ENCODE data around the gene TMEM50A.
"Not testable (repeated sequence)": the region's sequence is repeated elsewhere in the genome, so short reads cannot be mapped to it uniquely, and the experiment has no call there.

The TMEM50A gene

GRCh38 chr1:25337483-25338187 lies 499 bp upstream of the TMEM50A start:
- not testable (repeated sequence) for DNase-seq

- DNase-seq = no peak
Measured at GRCh38 chr1:25338986-25339385, 852 bp downstream of the TMEM50A start.

- DNase-seq = no peak
Measured at GRCh38 chr1:25341746-25342145, 3.6 kb downstream of the TMEM50A start.

DNA sequence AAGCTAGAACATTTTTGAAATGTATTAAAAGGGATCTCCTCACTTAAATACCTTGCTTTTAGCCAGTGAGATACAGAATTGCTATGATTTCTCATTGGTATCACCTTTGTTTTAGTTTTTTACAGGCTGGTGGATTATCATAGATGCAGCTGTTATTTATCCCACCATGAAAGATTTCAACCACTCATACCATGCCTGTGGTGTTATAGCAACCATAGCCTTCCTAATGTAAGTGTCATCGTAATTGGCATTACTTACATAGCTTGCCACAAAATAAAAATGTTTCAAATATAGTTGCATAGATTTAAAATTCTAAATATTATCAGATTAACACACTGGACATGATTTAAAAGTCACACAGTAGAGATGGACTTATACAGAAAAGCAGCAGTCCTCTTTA lies 4.7 kb downstream of the TMEM50A start:
- no peak for DNase-seq

DNA sequence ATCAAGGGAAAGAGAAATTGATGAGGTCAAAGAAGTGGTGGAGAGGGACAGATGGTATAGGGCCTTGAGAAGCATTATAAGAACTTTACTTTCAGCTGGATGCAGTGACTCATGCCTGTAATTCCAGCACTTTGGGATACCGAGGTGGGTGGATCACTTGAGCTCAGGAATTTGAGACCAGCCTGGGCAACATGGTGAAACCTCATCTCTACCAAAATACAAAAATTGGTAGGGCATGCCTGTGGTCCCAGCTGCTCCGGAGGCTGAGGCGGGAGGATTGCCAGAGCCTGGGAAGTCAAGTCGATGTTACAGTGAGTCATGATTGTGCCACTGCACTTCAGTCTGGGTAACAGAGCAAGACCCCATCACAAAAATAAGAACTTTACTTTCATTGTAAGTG lies 5.7 kb downstream of the TMEM50A start:
- DNase-seq = no peak

GRCh38 chr1:25347556-25347955 lies 9.4 kb downstream of the TMEM50A start:
- no peak for DNase-seq

DNA sequence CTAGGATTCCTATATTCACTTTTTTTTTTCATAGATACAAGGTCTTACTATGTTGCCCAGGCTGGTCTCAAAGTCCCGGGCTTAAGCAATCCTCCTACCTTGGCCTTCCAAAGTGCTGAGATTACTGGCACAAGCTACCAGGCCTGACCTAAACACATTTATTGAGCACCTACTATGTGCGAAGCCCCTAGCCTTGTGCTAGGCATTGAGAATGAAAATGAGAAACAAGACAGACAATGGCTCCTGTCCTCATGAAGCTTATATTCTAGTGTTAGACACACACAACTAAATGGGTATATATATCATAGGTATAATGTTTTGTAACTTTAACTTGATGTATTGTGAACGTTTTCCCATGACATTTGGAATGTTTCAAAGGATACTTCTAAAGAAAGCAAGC lies 11.5 kb downstream of the TMEM50A start:
- DNase-seq = no peak

GRCh38 chr1:25355841-25356395 lies 17.8 kb downstream of the TMEM50A start:
- DNase-seq = no peak

DNA sequence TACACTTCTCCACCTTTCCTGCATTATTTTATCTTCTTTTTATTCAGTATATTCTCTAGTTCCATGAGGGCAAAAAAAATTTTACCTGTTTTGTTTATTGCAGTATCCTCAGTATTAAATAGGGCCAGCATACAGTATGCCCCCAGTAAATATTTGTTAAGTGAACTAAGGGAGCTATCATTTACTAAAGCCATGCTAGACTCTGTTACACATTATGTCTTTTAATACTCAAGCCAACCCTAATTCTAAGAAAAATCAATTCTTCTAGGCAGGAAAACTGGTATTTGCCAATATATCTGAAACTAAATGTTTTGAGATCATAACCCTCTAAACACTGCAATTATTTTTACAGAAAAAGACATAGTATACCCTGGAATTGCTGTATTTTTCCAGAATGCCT lies 18.3 kb downstream of the TMEM50A start:
- no peak for DNase-seq

DNA sequence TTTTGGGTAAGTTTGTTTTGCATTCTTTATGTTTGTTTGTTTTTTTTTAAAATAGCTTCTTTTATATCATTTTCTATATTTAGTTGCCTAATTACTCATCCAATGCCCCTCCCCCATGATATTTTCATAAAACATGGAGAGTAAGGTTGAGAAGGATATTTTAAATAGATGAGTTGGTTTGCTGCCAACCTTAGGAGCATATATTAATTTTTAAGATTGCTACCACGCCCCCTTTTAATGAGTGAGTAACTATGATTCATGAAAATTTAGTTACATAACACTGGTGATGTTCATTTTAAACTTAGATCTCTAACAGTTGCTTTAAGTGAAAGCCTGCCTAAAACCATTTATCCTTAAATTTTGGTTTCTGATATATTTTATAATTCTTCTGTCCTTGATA lies 18.7 kb downstream of the TMEM50A start:
- DNase-seq = no peak

DNA sequence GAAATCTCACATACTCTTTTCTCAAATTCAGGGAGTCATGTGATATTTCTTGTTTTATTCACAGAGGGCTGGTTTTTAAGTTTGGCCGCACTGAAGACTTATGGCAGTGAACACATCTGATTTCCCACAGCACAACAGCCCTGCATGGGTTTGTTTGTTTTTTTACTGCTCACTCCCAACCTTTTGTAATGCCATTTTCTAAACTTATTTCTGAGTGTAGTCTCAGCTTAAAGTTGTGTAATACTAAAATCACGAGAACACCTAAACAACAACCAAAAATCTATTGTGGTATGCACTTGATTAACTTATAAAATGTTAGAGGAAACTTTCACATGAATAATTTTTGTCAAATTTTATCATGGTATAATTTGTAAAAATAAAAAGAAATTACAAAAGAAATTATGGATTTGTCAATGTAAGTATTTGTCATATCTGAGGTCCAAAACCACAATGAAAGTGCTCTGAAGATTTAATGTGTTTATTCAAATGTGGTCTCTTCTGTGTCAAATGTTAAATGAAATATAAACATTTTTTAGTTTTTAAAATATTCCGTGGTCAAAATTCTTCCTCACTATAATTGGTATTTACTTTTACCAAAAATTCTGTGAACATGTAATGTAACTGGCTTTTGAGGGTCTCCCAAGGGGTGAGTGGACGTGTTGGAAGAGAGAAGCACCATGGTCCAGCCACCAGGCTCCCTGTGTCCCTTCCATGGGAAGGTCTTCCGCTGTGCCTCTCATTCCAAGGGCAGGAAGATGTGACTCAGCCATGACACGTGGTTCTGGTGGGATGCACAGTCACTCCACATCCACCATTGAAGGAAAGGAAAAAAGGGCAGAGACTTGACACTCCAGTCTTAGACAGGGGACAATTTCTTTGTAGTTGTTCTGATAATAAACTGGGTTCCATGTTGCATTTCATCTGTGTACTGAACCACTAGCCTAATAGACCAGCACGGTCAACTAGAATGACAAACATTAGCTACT lies 22.8 kb downstream of the TMEM50A start:
- no peak for DNase-seq

DNA sequence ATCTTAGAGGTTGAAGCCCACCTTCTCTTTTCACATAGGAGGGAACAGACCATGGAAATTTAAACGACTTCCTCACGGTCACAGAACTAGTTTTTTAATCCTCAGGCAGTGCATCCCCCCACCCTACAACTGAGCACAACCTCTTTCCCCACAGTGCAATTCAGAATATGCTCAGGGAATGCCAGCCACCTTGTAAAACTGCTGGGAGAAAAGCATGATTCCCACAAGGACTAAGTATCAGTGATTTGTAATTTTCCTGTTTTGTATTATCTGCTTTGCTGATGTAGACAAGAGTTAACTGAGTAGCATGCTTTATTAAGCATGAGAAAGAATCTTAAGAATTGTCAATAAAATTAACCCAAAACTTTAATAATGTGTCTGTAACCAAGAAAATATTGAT lies 23.8 kb downstream of the TMEM50A start:
- no peak for DNase-seq

DNA sequence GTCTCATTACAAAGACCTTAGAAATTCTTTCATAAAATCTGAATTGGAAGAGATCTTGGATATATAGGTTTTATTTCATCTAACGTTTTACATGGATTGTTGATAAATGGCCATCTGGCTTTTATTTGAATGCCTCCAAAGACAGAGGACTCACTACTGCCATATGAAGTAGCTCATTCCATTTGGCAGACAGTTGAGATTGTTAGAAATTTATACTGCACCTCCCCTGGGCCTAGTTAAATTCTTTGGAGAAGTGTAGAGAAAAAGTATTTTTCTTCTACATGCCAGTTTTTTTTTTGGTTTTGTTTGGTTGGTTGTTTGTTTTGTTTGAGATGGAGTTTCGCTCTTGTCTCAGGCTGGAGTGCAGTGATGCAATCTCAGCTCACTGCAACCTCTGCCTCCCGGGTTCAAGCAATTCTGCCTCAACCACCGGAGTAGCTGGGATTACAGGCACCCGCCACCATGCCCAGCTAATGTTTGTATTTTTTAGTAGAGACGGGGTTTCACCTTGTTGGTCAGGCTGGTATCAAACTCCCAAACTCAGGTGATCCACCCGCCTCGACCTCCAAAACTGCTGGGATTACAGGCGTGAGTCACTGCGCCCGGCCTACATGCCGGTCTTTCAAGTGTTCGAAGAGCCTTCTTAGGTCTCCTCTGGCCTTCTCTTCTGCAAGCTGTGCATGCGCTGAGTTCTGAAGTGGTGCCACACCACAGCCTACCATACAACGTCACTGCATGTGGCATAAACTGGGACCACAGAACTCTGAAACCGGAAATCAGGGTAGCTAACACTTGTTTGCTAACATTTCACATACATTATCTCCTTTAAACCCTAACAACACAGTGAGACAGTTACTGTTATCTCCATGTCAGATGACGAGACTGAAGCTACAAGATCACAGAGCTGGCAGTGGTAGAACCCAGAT lies 24.8 kb downstream of the TMEM50A start:
- not testable (repeated sequence) for DNase-seq

GRCh38 chr1:25369241-25369640 lies 31.1 kb downstream of the TMEM50A start:
- no peak for DNase-seq

- DNase-seq = not testable (repeated sequence)
Measured at GRCh38 chr1:25369691-25370271, 31.6 kb downstream of the TMEM50A start.

GRCh38 chr1:25371757-25372156 lies 33.6 kb downstream of the TMEM50A start:
- DNase-seq = not testable (repeated sequence)

DNA sequence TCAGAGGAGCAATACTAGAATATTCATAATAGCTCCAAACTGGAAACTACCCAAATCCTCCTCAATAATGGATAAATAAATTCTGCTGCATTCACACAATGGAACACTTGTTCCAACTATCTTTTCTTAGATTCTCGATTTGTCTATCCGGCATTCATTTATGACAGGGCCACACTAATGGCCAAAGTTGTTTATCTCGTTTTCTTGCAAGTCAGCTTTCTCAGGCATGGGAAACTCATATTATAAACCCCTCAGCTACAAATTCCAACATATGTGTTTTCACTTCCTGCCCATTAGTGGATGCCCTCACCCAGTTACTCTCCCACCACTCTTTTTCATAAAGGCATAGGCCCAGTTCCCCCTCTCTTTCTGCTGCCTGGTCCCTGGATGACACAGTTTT lies 40.2 kb downstream of the TMEM50A start:
- not testable (repeated sequence) for DNase-seq

GRCh38 chr1:25382543-25382942 lies 44.4 kb downstream of the TMEM50A start:
- DNase-seq = not testable (repeated sequence)

DNA sequence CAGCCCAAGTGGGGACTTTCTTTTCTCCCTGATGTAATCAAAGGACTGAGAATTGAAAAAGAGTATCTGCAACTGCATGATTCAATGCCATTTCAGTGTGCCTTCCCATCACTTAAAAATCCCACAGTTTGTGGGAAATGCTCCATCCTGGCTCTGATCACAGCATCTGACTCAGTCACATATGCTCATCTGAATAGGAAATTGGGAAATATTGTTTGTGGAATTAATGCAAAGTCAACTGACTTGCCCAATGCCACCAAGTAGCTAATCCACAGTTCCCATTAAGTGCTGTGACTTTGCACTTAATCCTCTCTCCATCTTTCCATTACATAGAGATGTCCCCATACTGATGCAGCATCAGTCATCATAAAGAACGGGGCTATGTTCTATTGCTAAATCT lies 45.0 kb downstream of the TMEM50A start:
- not testable (repeated sequence) for DNase-seq

- not testable (repeated sequence) for DNase-seq
Measured at GRCh38 chr1:25383875-25384274, 45.7 kb downstream of the TMEM50A start.

GRCh38 chr1:25387096-25387495 lies 49.0 kb downstream of the TMEM50A start:
- not testable (repeated sequence) for DNase-seq

- DNase-seq = not testable (repeated sequence)
Measured at GRCh38 chr1:25388691-25389090, 50.6 kb downstream of the TMEM50A start.
